ENCODE results near the gene CCL28. TPM values are rescaled to one million over a fixed set of nuclear protein-coding genes. Genes with fewer than 3 reads are reported as not detected.
"Not testable (repeated sequence)": the region's sequence is repeated elsewhere in the genome, so short reads cannot be mapped to it uniquely, and the experiment has no call there.

Gene CCL28
- 1.3 TPM in 2 replicates for total RNA-seq

DNA sequence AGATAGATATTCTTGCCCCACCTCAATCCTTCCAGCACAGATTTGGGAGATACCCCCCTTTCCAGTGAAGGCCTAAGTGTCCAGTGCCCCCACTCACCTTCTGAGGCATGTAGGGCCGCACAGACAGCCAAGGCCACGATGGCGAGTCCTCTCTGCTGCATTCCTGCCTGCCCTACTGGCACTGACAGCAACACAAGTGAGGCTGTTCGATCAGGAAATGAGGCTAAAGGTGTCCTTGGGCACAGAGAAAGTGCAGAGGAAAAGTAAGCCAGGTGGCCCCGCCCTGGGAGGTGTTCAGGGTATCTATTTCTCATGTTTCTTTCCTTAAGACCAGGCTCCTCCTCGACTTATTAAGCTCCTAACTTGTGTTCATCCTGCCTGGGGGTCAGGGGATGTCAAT is at the start of gene CCL28:
CCL28 (minus strand) TSS at position 236 of the 400 bp plus-strand sequence; CDS start at position 161, 75 bp downstream.
- TF ChIP-seq, protein P1, sequence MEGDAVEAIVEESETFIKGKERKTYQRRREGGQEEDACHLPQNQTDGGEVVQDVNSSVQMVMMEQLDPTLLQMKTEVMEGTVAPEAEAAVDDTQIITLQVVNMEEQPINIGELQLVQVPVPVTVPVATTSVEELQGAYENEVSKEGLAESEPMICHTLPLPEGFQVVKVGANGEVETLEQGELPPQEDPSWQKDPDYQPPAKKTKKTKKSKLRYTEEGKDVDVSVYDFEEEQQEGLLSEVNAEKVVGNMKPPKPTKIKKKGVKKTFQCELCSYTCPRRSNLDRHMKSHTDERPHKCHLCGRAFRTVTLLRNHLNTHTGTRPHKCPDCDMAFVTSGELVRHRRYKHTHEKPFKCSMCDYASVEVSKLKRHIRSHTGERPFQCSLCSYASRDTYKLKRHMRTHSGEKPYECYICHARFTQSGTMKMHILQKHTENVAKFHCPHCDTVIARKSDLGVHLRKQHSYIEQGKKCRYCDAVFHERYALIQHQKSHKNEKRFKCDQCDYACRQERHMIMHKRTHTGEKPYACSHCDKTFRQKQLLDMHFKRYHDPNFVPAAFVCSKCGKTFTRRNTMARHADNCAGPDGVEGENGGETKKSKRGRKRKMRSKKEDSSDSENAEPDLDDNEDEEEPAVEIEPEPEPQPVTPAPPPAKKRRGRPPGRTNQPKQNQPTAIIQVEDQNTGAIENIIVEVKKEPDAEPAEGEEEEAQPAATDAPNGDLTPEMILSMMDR (IDR thresholded peaks at IDR 0.05; ENCODE audit: insufficient read depth, low read depth, low read length), result no peak
- DNase-seq (ENCODE audit: low read depth), result no peak
- no peak within 1 kb of the TSS for H3K4me3 ChIP-seq (ENCODE audit: low read depth, low read length)

GRCh38 chr5:43461066-43461465 is 48.9 kb upstream of the CCL28 start:
- DNase-seq (ENCODE audit: low read depth), result no peak
- H3K4me3 ChIP-seq (ENCODE audit: low read depth, low read length), result no peak overlapping the region
- TF ChIP-seq, protein P1 (IDR thresholded peaks at IDR 0.05; ENCODE audit: insufficient read depth, low read depth, low read length), result no peak

- no peak overlapping the region for H3K4me3 ChIP-seq (ENCODE audit: low read depth, low read length)
- TF ChIP-seq, protein P1 (IDR thresholded peaks at IDR 0.05; ENCODE audit: insufficient read depth, low read depth, low read length), result no peak
- no peak for DNase-seq (ENCODE audit: low read depth)
Measured at GRCh38 chr5:43456556-43456955, 44.4 kb upstream of the CCL28 start.

GRCh38 chr5:43441575-43441974 is 29.4 kb upstream of the CCL28 start:
- not testable (repeated sequence) for DNase-seq (ENCODE audit: low read depth); H3K4me3 ChIP-seq (ENCODE audit: low read depth, low read length)

DNA sequence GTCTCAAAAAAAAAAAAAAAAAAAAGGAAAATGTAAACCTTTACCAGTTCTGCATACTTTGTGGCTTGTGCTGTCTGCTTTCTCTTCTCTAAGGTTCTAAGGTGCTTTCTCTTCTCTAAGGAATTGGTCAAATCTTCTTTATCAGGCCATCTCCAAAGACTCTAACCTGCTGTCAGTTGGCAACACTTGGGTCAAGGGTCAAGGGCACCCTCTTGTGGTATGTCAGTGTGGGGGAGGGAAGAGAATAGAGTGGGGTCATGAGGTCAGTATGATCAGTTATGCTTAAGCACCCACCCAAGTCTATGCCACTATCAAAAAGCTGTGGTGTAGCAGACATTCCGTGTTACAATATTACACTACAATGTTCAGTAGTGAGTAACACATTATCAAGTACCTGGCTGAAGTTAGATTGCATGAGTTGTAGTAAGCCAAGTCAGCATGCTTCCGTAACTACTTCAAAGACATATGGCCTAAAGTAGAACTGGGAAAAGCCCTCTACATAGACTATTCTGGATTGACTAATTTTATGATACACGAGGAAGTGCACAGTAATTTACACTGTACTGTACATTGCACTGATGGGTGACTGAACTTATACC is 25.0 kb upstream of the CCL28 start:
- no peak overlapping the region for H3K4me3 ChIP-seq (ENCODE audit: low read depth, low read length)
- TF ChIP-seq, protein P1 (IDR thresholded peaks at IDR 0.05; ENCODE audit: insufficient read depth, low read depth, low read length), result no peak
- no peak for DNase-seq (ENCODE audit: low read depth)

DNA sequence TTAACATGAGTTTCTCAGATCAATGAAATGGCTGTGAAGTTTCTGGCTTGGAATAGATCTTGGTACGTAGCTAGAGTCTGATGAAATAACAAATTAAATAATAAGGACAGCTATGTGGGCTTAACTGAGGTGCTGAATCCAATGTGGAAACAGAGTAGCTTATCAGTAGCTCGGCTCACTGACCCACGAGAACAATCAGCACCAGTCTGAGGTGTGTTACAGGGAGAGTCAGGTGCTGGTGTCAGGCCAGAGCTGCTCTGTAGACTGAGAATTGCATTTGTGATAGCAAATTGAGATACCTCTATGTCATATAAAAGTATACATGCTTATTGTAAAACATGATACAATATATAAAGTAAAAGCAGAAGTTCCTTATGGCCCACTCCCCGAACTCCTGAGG is 21.2 kb upstream of the CCL28 start:
- no peak for DNase-seq (ENCODE audit: low read depth)
- TF ChIP-seq, protein P1 (IDR thresholded peaks at IDR 0.05; ENCODE audit: insufficient read depth, low read depth, low read length), result no peak
- H3K4me3 ChIP-seq (ENCODE audit: low read depth, low read length), result no peak overlapping the region

DNA sequence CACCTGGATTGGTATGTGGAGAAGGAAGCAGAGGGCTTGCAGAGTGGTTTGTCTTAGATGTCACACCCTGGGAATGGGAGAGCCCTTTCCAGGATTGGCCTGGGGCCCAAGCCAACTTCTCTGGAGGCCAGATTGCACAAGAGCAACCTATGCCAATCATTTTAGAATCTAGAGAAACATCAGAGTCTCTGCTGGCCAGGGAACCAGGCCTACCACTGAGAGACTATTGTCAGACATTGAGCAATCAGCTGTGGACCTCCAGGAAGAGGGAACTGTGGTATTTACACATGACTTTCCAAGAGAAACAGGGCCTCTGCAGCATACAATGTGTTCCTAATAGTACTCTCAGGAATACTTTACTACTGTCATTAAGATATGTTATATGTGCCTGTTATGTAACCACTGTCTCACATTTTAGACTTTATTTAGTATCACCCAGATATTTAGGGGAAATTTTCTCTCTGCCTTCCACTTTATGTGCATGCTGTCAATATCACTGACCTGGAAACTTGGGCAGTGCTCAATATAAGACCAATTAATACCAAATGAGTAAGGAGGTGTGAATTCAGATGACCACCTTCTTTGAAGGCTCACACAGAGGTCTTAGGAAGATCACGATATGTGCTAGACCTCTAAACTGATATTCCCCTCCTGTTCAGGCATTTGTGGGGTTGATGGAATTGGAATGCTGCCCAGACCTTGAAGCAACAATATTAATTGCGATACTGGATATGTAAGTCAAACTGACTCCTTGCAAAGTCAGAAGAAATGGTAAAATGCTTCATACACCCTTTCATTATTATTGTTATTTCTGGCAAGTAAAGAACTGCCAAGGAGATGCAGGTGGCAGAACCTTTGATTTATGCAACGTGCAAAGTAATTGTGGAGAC is 20.5 kb upstream of the CCL28 start:
- peak; percentile 66 for DNase-seq (ENCODE audit: low read depth)

More for the DNA sequence above, 20.5 kb upstream of the CCL28 start:
- no peak overlapping the region for H3K4me3 ChIP-seq (ENCODE audit: low read depth, low read length)
- TF ChIP-seq, protein P1 (IDR thresholded peaks at IDR 0.05; ENCODE audit: insufficient read depth, low read depth, low read length), result no peak
